ENCODE measurements around the gene SHANK3.

SHANK3 gene

GRCh38 chr22:50700387-50701075, 27.9 kb downstream of the SHANK3 start:
- DNase-seq: no peak

GRCh38 chr22:50701076-50701419, 28.4 kb downstream of the SHANK3 start:
- DNase-seq: no peak

GRCh38 chr22:50701428-50702154, 29.0 kb downstream of the SHANK3 start:
- DNase-seq: no peak

GRCh38 chr22:50702261-50702671, 29.6 kb downstream of the SHANK3 start:
- DNase-seq: peak; percentile 28

GRCh38 chr22:50702821-50703725, 30.4 kb downstream of the SHANK3 start:
- no peak for DNase-seq

- no peak for DNase-seq
Measured at GRCh38 chr22:50703726-50704509, 31.3 kb downstream of the SHANK3 start.

GRCh38 chr22:50704510-50705218, 32.0 kb downstream of the SHANK3 start:
- no peak for DNase-seq

GRCh38 chr22:50705219-50705691, 32.6 kb downstream of the SHANK3 start:
- DNase-seq: peak; percentile 91

GRCh38 chr22:50705851-50706351, 33.3 kb downstream of the SHANK3 start:
- DNase-seq: no peak

GRCh38 chr22:50706481-50707125, 34.0 kb downstream of the SHANK3 start:
- no peak for DNase-seq

- no peak for DNase-seq
Measured at GRCh38 chr22:50708474-50708873, 35.9 kb downstream of the SHANK3 start.

- DNase-seq: no peak
Measured at GRCh38 chr22:50708996-50709395, 36.4 kb downstream of the SHANK3 start.

- no peak for DNase-seq
Measured at GRCh38 chr22:50710221-50710620, 37.6 kb downstream of the SHANK3 start.

- no peak for DNase-seq
Measured at GRCh38 chr22:50710886-50711285, 38.3 kb downstream of the SHANK3 start.

GRCh38 chr22:50711446-50712340, 39.1 kb downstream of the SHANK3 start:
- DNase-seq: no peak

- peak; percentile 33 for DNase-seq
Measured at GRCh38 chr22:50712341-50713007, 39.9 kb downstream of the SHANK3 start.

GRCh38 chr22:50713008-50713385, 40.4 kb downstream of the SHANK3 start:
- no peak for DNase-seq

GRCh38 chr22:50713571-50714056, 41.0 kb downstream of the SHANK3 start:
- peak; percentile 17 for DNase-seq

- DNase-seq: no peak
Measured at GRCh38 chr22:50714150-50714549, 41.5 kb downstream of the SHANK3 start.

Measured in RPMI8226 (cell line).